PFSK-1 (cell line): ENCODE data around the gene XRCC2.

Source experiments
- FOXP2 ChIP-seq: optimal IDR thresholded peaks from 2 replicates; pipeline ENCODE3; 2011; ENCODE audit warnings: borderline replicate concordance, control low read depth, inconsistent platforms; ENCODE audit not compliant: insufficient read depth; ENCODE audit errors: extremely low read length, extremely low read depth
- POLR2AphosphoS5 ChIP-seq: IDR thresholded peaks from 2 replicates; pipeline ENCODE4 v1.6.1; 2012; ENCODE audit warnings: low read depth, mild to moderate bottlenecking, control low read depth, low read length, moderate library complexity
- TAF1 ChIP-seq: IDR thresholded peaks from 2 replicates; pipeline ENCODE4 v1.6.1; 2012; ENCODE audit warnings: low read length, control low read depth, borderline replicate concordance; ENCODE audit not compliant: insufficient read depth
- TF ChIP-seq, protein P1 (sequence below), 2 experiments: IDR thresholded peaks; 2 replicates each; pipeline versions ENCODE4 v1.6.1 to v1.8.0; 2011 to 2012; ENCODE audit warnings: low read depth in 2 of 2, low read length in 2 of 2, control low read depth in 1 of 2, inconsistent platforms in 1 of 2, mild to moderate bottlenecking in 1 of 2, moderate library complexity in 1 of 2; ENCODE audit not compliant: insufficient read depth in 1 of 2

DNA sequence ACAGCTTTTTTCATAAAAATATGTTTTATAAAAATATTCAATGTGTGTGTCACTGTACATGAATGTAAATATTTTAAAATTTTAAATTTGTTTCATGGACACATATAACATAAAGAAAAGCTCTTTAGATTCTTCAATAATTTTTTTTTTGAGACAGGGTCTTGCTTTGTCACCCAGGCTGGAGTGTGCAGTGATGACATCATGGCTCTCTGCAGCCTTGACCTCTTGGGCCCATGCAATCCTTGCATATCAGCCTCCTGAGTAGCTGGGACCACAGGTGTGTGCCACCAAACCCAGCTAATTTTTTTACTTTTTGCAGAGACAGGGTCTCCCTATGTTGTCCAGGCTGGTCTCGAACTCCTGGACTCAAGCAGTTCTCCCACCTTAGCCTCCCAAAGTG, 9.9 kb downstream of the XRCC2 start:
- TF ChIP-seq TAF1 = no peak
- no peak for TF ChIP-seq POLR2AphosphoS5
- TF ChIP-seq, protein P1, sequence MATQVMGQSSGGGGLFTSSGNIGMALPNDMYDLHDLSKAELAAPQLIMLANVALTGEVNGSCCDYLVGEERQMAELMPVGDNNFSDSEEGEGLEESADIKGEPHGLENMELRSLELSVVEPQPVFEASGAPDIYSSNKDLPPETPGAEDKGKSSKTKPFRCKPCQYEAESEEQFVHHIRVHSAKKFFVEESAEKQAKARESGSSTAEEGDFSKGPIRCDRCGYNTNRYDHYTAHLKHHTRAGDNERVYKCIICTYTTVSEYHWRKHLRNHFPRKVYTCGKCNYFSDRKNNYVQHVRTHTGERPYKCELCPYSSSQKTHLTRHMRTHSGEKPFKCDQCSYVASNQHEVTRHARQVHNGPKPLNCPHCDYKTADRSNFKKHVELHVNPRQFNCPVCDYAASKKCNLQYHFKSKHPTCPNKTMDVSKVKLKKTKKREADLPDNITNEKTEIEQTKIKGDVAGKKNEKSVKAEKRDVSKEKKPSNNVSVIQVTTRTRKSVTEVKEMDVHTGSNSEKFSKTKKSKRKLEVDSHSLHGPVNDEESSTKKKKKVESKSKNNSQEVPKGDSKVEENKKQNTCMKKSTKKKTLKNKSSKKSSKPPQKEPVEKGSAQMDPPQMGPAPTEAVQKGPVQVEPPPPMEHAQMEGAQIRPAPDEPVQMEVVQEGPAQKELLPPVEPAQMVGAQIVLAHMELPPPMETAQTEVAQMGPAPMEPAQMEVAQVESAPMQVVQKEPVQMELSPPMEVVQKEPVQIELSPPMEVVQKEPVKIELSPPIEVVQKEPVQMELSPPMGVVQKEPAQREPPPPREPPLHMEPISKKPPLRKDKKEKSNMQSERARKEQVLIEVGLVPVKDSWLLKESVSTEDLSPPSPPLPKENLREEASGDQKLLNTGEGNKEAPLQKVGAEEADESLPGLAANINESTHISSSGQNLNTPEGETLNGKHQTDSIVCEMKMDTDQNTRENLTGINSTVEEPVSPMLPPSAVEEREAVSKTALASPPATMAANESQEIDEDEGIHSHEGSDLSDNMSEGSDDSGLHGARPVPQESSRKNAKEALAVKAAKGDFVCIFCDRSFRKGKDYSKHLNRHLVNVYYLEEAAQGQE (IDR thresholded peaks at IDR 0.05; ENCODE audit: insufficient read depth in 1 of 2, low read depth in 2 of 2, low read length in 2 of 2) = no peak
- TF ChIP-seq FOXP2 = no peak
